ENCODE results near the gene NKX2-1.

NKX2-1 gene

DNA sequence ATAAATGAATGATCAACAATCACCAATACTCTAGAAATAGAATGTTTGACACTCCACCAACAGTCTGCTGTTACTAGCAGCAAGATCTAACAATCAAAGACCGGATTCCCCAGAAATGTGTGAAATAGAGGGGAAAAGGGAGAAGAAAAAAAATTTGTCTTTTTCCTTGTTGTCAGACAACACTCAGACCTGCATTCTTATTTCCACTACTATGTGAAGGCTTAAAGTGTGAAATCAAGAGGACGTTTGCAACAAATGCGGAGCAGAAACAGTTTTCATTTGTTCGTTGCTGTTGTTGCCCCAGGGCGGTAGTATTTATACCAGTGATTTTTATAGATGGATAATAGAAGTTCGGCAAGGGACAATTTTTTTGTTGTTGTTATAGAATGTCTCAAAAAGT is 9.2 kb downstream of the NKX2-1 start (continued):
- TF ChIP-seq, protein P1, sequence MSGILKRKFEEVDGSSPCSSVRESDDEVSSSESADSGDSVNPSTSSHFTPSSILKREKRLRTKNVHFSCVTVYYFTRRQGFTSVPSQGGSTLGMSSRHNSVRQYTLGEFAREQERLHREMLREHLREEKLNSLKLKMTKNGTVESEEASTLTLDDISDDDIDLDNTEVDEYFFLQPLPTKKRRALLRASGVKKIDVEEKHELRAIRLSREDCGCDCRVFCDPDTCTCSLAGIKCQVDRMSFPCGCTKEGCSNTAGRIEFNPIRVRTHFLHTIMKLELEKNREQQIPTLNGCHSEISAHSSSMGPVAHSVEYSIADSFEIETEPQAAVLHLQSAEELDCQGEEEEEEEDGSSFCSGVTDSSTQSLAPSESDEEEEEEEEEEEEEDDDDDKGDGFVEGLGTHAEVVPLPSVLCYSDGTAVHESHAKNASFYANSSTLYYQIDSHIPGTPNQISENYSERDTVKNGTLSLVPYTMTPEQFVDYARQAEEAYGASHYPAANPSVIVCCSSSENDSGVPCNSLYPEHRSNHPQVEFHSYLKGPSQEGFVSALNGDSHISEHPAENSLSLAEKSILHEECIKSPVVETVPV (CRISPR knock-in tag; IDR thresholded peaks at IDR 0.05) = no peak
- TF ChIP-seq ZNF70 (CRISPR knock-in tag; IDR thresholded peaks at IDR 0.05) = no peak
- TF ChIP-seq ZNF565 (CRISPR knock-in tag; conservative IDR thresholded peaks at IDR 0.05; ENCODE audit: low read depth) = no peak
- TF ChIP-seq, protein P2, sequence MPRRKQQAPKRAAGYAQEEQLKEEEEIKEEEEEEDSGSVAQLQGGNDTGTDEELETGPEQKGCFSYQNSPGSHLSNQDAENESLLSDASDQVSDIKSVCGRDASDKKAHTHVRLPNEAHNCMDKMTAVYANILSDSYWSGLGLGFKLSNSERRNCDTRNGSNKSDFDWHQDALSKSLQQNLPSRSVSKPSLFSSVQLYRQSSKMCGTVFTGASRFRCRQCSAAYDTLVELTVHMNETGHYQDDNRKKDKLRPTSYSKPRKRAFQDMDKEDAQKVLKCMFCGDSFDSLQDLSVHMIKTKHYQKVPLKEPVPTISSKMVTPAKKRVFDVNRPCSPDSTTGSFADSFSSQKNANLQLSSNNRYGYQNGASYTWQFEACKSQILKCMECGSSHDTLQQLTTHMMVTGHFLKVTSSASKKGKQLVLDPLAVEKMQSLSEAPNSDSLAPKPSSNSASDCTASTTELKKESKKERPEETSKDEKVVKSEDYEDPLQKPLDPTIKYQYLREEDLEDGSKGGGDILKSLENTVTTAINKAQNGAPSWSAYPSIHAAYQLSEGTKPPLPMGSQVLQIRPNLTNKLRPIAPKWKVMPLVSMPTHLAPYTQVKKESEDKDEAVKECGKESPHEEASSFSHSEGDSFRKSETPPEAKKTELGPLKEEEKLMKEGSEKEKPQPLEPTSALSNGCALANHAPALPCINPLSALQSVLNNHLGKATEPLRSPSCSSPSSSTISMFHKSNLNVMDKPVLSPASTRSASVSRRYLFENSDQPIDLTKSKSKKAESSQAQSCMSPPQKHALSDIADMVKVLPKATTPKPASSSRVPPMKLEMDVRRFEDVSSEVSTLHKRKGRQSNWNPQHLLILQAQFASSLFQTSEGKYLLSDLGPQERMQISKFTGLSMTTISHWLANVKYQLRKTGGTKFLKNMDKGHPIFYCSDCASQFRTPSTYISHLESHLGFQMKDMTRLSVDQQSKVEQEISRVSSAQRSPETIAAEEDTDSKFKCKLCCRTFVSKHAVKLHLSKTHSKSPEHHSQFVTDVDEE (CRISPR knock-in tag; IDR thresholded peaks at IDR 0.05) = no peak
- TF ChIP-seq TCF4 (CRISPR knock-in tag; IDR thresholded peaks at IDR 0.05; ENCODE audit: borderline replicate concordance) = no peak

DNA sequence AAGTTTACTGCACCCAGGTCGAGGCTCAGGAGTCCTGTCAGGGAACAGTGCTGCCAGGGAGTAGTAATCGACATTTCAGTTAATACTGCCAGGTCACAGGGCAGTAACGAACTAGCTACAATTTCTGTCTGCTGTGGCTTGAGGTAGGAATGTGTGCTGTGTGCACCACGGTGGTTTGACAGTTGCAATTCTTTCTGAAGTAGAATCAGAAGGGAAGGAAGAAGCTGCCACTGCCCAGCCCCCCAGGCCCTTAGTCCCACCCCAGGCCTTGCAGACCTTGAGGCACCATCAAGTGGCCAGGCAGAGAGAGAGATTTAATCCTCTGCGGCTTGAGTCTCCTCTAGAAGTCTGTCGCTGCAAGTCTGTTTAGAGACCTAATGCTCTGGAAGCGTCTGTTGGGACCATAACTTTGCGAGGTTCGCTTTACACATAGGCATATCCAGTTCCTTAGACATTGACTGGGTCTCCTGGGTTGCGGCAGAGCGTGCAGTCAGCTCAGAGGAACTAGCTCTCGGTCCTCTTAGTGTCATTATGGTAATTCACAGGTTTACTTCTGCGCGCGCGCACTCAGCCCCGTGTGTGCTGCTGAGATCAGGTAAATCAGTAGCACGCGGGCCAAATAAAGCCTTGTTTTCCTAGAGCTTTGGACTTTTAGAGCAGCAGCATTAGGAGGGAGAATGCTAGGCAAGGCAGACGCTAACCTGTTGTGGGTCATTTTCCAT is 9.8 kb downstream of the NKX2-1 start:
- TF ChIP-seq SNAI2 (CRISPR knock-in tag; IDR thresholded peaks at IDR 0.05) = no peak
- TF ChIP-seq, protein P1 (CRISPR knock-in tag; IDR thresholded peaks at IDR 0.05) = no peak
- no peak for TF ChIP-seq ZNF70 (CRISPR knock-in tag; IDR thresholded peaks at IDR 0.05)
- TF ChIP-seq, protein P3, sequence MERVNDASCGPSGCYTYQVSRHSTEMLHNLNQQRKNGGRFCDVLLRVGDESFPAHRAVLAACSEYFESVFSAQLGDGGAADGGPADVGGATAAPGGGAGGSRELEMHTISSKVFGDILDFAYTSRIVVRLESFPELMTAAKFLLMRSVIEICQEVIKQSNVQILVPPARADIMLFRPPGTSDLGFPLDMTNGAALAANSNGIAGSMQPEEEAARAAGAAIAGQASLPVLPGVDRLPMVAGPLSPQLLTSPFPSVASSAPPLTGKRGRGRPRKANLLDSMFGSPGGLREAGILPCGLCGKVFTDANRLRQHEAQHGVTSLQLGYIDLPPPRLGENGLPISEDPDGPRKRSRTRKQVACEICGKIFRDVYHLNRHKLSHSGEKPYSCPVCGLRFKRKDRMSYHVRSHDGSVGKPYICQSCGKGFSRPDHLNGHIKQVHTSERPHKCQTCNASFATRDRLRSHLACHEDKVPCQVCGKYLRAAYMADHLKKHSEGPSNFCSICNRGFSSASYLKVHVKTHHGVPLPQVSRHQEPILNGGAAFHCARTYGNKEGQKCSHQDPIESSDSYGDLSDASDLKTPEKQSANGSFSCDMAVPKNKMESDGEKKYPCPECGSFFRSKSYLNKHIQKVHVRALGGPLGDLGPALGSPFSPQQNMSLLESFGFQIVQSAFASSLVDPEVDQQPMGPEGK (CRISPR knock-in tag; IDR thresholded peaks at IDR 0.05; ENCODE audit: borderline replicate concordance) = no peak
- TF ChIP-seq, protein P4, sequence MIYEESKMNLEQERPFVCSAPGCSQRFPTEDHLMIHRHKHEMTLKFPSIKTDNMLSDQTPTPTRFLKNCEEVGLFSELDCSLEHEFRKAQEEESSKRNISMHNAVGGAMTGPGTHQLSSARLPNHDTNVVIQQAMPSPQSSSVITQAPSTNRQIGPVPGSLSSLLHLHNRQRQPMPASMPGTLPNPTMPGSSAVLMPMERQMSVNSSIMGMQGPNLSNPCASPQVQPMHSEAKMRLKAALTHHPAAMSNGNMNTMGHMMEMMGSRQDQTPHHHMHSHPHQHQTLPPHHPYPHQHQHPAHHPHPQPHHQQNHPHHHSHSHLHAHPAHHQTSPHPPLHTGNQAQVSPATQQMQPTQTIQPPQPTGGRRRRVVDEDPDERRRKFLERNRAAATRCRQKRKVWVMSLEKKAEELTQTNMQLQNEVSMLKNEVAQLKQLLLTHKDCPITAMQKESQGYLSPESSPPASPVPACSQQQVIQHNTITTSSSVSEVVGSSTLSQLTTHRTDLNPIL (CRISPR knock-in tag; IDR thresholded peaks at IDR 0.05; ENCODE audit: low read depth) = no peak
- TF ChIP-seq CSDC2 (CRISPR knock-in tag; IDR thresholded peaks at IDR 0.05) = no peak
- TF ChIP-seq ISL1 (CRISPR knock-in tag; IDR thresholded peaks at IDR 0.05) = no peak
- no peak for ATAC-seq

DNA sequence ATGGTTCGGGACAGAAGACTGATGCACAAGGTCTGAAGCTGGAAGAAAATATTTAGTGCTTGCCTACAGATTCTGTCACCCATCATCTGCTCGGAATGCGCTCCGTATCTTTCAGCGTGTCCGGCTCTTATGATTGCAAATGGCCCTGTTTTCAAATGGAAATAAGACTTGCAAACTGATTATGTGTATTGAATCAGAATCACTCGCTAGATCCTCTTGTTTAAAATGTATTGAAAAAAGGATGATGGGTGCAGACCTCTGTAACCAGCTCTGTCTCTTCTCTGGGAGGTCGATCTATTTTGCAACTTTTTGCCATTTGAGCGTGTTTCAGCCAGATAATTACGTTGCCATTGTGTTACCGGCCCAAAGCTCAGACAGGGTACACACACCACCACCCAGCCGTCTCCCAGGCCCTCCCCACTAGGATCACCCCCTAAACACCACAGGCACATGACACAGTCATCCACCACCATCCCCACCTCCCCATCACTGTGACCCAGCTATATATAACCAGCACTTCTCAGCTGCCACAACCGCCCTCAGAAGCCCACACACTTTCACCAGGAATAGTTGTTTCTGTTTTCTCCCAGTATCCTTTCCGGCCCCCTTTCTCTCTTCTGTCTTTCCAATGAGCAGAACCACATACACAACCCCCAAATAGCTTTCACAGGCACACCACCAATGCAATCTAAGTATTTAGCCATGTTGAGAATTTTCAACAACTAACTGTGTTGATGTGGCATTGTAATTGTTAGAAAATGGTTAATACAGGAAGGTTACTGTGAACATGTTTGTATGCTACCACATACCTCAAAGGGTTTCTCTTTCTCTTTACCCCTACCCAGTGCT is 10.7 kb downstream of the NKX2-1 start:
- ATAC-seq = no peak
- TF ChIP-seq SNAI2 (CRISPR knock-in tag; IDR thresholded peaks at IDR 0.05) = no peak
- TF ChIP-seq ZNF8 (CRISPR knock-in tag; IDR thresholded peaks at IDR 0.05) = no peak
- no peak for TF ChIP-seq OSR1 (CRISPR knock-in tag; IDR thresholded peaks at IDR 0.05)
- no peak for TF ChIP-seq BACH2 (CRISPR knock-in tag; IDR thresholded peaks at IDR 0.05; ENCODE audit: borderline replicate concordance)
- TF ChIP-seq, protein P3 (CRISPR knock-in tag; IDR thresholded peaks at IDR 0.05; ENCODE audit: borderline replicate concordance) = no peak
- TF ChIP-seq ZNF70 (CRISPR knock-in tag; IDR thresholded peaks at IDR 0.05) = no peak
- TF ChIP-seq CSDC2 (CRISPR knock-in tag; IDR thresholded peaks at IDR 0.05) = no peak
- TF ChIP-seq, protein P1 (CRISPR knock-in tag; IDR thresholded peaks at IDR 0.05) = no peak
- TF ChIP-seq, protein P2 (CRISPR knock-in tag; IDR thresholded peaks at IDR 0.05) = no peak
- no peak for TF ChIP-seq GLIS3 (CRISPR knock-in tag; IDR thresholded peaks at IDR 0.05)
- TF ChIP-seq ESRRG (CRISPR knock-in tag; IDR thresholded peaks at IDR 0.05) = no peak
- TF ChIP-seq ZFP30 (CRISPR knock-in tag; IDR thresholded peaks at IDR 0.05) = no peak
